ENCODE measurements around the gene FGGY. TPM values are rescaled to one million over a fixed set of nuclear protein-coding genes. Genes with fewer than 3 reads are reported as not detected.

FGGY gene
- total RNA-seq, 1 experiment from 2014 or later, result 14.6 TPM

DNA sequence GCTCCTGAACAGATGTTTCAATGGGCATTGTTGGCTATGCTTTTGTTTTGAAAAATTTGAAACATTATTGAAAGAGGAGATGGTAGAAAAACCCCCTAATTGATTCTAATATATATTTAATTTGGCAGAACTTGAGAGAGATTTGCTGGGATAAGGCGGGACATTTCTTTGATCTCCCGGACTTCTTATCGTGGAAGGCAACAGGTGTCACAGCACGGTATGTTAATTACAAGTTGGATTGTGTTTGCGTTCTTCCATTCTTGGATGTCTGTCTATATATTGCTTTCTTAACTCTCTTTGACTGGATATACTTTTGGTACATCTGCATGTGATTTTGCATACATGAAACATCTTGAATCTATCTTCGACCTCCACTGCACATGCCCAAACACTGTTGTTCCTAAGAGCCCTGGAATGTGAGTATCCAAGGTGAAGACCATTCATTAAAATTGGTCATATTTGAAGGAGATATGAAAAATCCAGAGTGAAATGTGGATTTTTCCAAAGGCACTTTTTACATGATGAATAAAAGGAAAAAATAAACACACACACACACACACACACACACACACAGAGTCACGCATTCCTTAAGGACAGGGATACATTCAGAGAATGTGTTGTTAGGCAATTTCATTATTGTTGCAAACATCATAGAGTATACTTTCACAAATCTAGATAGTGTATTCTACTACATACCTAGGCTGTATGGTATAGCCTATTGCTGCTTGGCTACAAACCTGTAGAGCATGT is 81.9 kb downstream of the FGGY start:
- H3K9me3 ChIP-seq (ENCODE audit: control insufficient read depth, low read depth, low read length), result no peaks in the 10 kb centered on the region
- H3K4me2 ChIP-seq (ENCODE audit: insufficient read depth, insufficient read length, low read length), result no peak overlapping the region
- no peaks in the 10 kb centered on the region for H3K79me1 ChIP-seq (ENCODE audit: insufficient read depth, low read depth, low read length, poor library complexity, severe bottlenecking)
- no peak overlapping the region for H3K9ac ChIP-seq (ENCODE audit: extremely low read depth, insufficient read length, low read length)
- H3K36me3 Mint-ChIP-seq (ENCODE audit: insufficient read depth in 1 of 3, low read depth in 3 of 3), result peaks cover 3 to 44% (median 11%) of the 10 kb centered on the region in 3 experiments; a peak in 6 of 7 replicates
- H3K18ac ChIP-seq (ENCODE audit: insufficient read length, low read depth, low read length), result no peak overlapping the region
- no peak overlapping the region for H2BK12ac ChIP-seq (ENCODE audit: insufficient read length, low read depth, low read length)
- H3K23ac ChIP-seq (ENCODE audit: insufficient read length, low read depth, low read length), result no peak overlapping the region
- TF ChIP-seq CTCF (conservative IDR thresholded peaks at IDR 0.05), result no peak
- H2BK15ac ChIP-seq (ENCODE audit: low read depth, low read length), result no peak overlapping the region
- H4K20me1 ChIP-seq (ENCODE audit: control insufficient read depth, insufficient read depth, insufficient read length), result no peaks in the 10 kb centered on the region
- no peak overlapping the region for H4K91ac ChIP-seq (ENCODE audit: insufficient read length, low read depth, low read length)
- H3K27me3 ChIP-seq (ENCODE audit: insufficient read depth, low read length), result no peaks in the 10 kb centered on the region
- no peak overlapping the region for H3K27ac ChIP-seq (ENCODE audit: insufficient read length, low read depth, low read length)
- no peak overlapping the region for H2AK5ac ChIP-seq (ENCODE audit: insufficient read length, low read length)
- no peak overlapping the region for H3K4me3 Mint-ChIP-seq
- H2BK120ac ChIP-seq (ENCODE audit: low read depth, low read length, poor library complexity, severe bottlenecking), result no peak overlapping the region
- no peak overlapping the region for H3K14ac ChIP-seq (ENCODE audit: insufficient read depth, low read length)
- DNase-seq, result no peak
- no peak overlapping the region for H3T11ph ChIP-seq (ENCODE audit: low read length)
- H3K79me2 ChIP-seq (ENCODE audit: insufficient read depth, low read length), result no peaks in the 10 kb centered on the region
- H3K27ac Mint-ChIP-seq, result no peak overlapping the region
- no peak overlapping the region for H4K8ac ChIP-seq (replicated peaks; ENCODE audit: insufficient read length, low read depth, low read length)
- peaks cover 3 to 10% of the 10 kb centered on the region in 2 experiments; a peak in 4 of 5 replicates for H3K9me3 Mint-ChIP-seq
- no peak overlapping the region for H3K56ac ChIP-seq (ENCODE audit: insufficient read length, low read depth, low read length)
- H3K4me1 ChIP-seq (ENCODE audit: insufficient read depth, low read length), result no peaks in the 10 kb centered on the region
- H2AFZ ChIP-seq (ENCODE audit: low read length), result no peak overlapping the region
- WGBS (ENCODE audit: extremely low coverage, insufficient read length, low lambda C conversion rate), result no CpG with 5 or more reads among the region's 7 CpGs
- H4K5ac ChIP-seq (ENCODE audit: insufficient read length, low read depth, low read length), result no peak overlapping the region
- H3K23me2 ChIP-seq (ENCODE audit: insufficient read length, low read depth, low read length, poor library complexity, severe bottlenecking), result no peaks in the 10 kb centered on the region
- no peak overlapping the region for H3K4ac ChIP-seq (ENCODE audit: low read depth, low read length)
- H3K27me3 Mint-ChIP-seq (ENCODE audit: low read depth), result no peaks in the 10 kb centered on the region
- H2BK20ac ChIP-seq (ENCODE audit: low read depth, low read length, poor library complexity, severe bottlenecking), result no peak overlapping the region
- H2BK5ac ChIP-seq (ENCODE audit: insufficient read length, low read length), result no peak overlapping the region
- H3K4me1 Mint-ChIP-seq, result peaks cover 10 to 11% of the 10 kb centered on the region in 2 experiments
